Measurements from ENCODE around the gene SH2D2A. TPM values are rescaled to one million over a fixed set of nuclear protein-coding genes. Genes with fewer than 3 reads are reported as not detected.

SH2D2A gene
- total and polyA plus RNA-seq, 2 experiments from 2014 or later = 0.18 to 0.60 TPM

Other genes starting within 250 kb of the SH2D2A start
- 4.2 and 5.2 TPM in 2 replicates for gene IQGAP3, start 244.3 kb downstream of the SH2D2A start, total RNA-seq
- gene IQGAP3, start 244.3 kb downstream of the SH2D2A start, polyA plus RNA-seq = 3.1 and 5.7 TPM in 2 replicates
- gene TTC24, start 237.1 kb downstream of the SH2D2A start, total RNA-seq = not detected in 2 replicates
- gene TTC24, start 237.1 kb downstream of the SH2D2A start, polyA plus RNA-seq = not detected in 2 replicates
- 94.2 and 117 TPM in 2 replicates for gene NAXE, start 225.1 kb downstream of the SH2D2A start, total RNA-seq
- gene NAXE, start 225.1 kb downstream of the SH2D2A start, polyA plus RNA-seq = 198 and 218 TPM in 2 replicates
- gene GPATCH4, start 215.4 kb downstream of the SH2D2A start, total RNA-seq = 5.6 and 17.4 TPM in 2 replicates
- gene GPATCH4, start 215.4 kb downstream of the SH2D2A start, polyA plus RNA-seq = 28.3 and 28.6 TPM in 2 replicates
- not detected in 2 replicates for gene HAPLN2, start 197.4 kb downstream of the SH2D2A start, total RNA-seq
- not detected in 2 replicates for gene HAPLN2, start 197.4 kb downstream of the SH2D2A start, polyA plus RNA-seq
- 0.03 and 0.84 TPM in 2 replicates for gene BCAN, start 174.7 kb downstream of the SH2D2A start, total RNA-seq
- gene BCAN, start 174.7 kb downstream of the SH2D2A start, polyA plus RNA-seq = not detected in 2 replicates
- gene NES, start 139.4 kb downstream of the SH2D2A start, total RNA-seq = 7.9 and 13.8 TPM in 2 replicates
- 3.6 and 4.8 TPM in 2 replicates for gene NES, start 139.4 kb downstream of the SH2D2A start, polyA plus RNA-seq
- 54.5 and 93.5 TPM in 2 replicates for gene CRABP2, start 111.3 kb downstream of the SH2D2A start, total RNA-seq
- gene CRABP2, start 111.3 kb downstream of the SH2D2A start, polyA plus RNA-seq = 171 and 195 TPM in 2 replicates
- 20.6 and 21.8 TPM in 2 replicates for gene METTL25B, start 88.4 kb downstream of the SH2D2A start, total RNA-seq
- gene METTL25B, start 88.4 kb downstream of the SH2D2A start, polyA plus RNA-seq = 22.6 and 24.7 TPM in 2 replicates
- 22.4 and 27.5 TPM in 2 replicates for gene ISG20L2, start 88.1 kb downstream of the SH2D2A start, total RNA-seq
- gene ISG20L2, start 88.1 kb downstream of the SH2D2A start, polyA plus RNA-seq = 13.5 and 16.4 TPM in 2 replicates
- 40.4 and 44.9 TPM in 2 replicates for gene MRPL24, start 75.8 kb downstream of the SH2D2A start, total RNA-seq
- 61.9 and 64.1 TPM in 2 replicates for gene MRPL24, start 75.8 kb downstream of the SH2D2A start, polyA plus RNA-seq
- gene HDGF, start 65.2 kb downstream of the SH2D2A start, total RNA-seq = 160 and 192 TPM in 2 replicates
- 153 and 166 TPM in 2 replicates for gene HDGF, start 65.2 kb downstream of the SH2D2A start, polyA plus RNA-seq
- gene PRCC, start 49.3 kb downstream of the SH2D2A start, total RNA-seq = 35.9 and 45.0 TPM in 2 replicates
- gene PRCC, start 49.3 kb downstream of the SH2D2A start, polyA plus RNA-seq = 85.2 and 108 TPM in 2 replicates
- gene INSRR, start 42.3 kb upstream of the SH2D2A start, total RNA-seq = not detected in 2 replicates
- gene INSRR, start 42.3 kb upstream of the SH2D2A start, polyA plus RNA-seq = not detected in 2 replicates
- 0.13 TPM in 1 of 2 replicates, not detected in the other for gene NTRK1, start 44.0 kb upstream of the SH2D2A start, total RNA-seq
- not detected in 2 replicates for gene NTRK1, start 44.0 kb upstream of the SH2D2A start, polyA plus RNA-seq
- 5.3 and 6.1 TPM in 2 replicates for gene PEAR1, start 76.9 kb upstream of the SH2D2A start, total RNA-seq
- 6.3 and 7.3 TPM in 2 replicates for gene PEAR1, start 76.9 kb upstream of the SH2D2A start, polyA plus RNA-seq
- gene LRRC71, start 103.8 kb upstream of the SH2D2A start, total RNA-seq = not detected in 2 replicates
- gene LRRC71, start 103.8 kb upstream of the SH2D2A start, polyA plus RNA-seq = not detected in 2 replicates
- gene ARHGEF11, start 228.9 kb upstream of the SH2D2A start, total RNA-seq = 26.9 and 28.3 TPM in 2 replicates
- 25.0 and 31.1 TPM in 2 replicates for gene ARHGEF11, start 228.9 kb upstream of the SH2D2A start, polyA plus RNA-seq